ENCODE measurements around the gene UPF1.
A peak's percentile ranks its signal among the peaks of the same experiment; 100 is the strongest.

Gene UPF1

GRCh38 chr19:18869781-18870530 is 38.2 kb downstream of the UPF1 start:
- no peak overlapping the region for H3K4me3 ChIP-seq (ENCODE audit: low read depth, low read length)

GRCh38 chr19:18870531-18871172 is 38.9 kb downstream of the UPF1 start:
- H3K4me3 ChIP-seq (ENCODE audit: low read depth, low read length) = no peak overlapping the region

GRCh38 chr19:18871543-18871942 is 39.8 kb downstream of the UPF1 start:
- no peak overlapping the region for H3K4me3 ChIP-seq (ENCODE audit: low read depth, low read length)

- no peak overlapping the region for H3K4me3 ChIP-seq (ENCODE audit: low read depth, low read length)
Observed at GRCh38 chr19:18875726-18876125, 44.0 kb downstream of the UPF1 start.

GRCh38 chr19:18876865-18877264 is 45.1 kb downstream of the UPF1 start:
- H3K4me3 ChIP-seq (ENCODE audit: low read depth, low read length) = no peak overlapping the region

- H3K4me3 ChIP-seq (ENCODE audit: low read depth, low read length) = no peak overlapping the region
Observed at GRCh38 chr19:18878058-18878797, 46.5 kb downstream of the UPF1 start.

- H3K4me3 ChIP-seq (ENCODE audit: low read depth, low read length) = no peak overlapping the region
Observed at GRCh38 chr19:18878858-18879578, 47.3 kb downstream of the UPF1 start.

GRCh38 chr19:18879579-18880373 is 48.0 kb downstream of the UPF1 start:
- H3K4me3 ChIP-seq (ENCODE audit: low read depth, low read length) = no peak overlapping the region

- no peak overlapping the region for H3K4me3 ChIP-seq (ENCODE audit: low read depth, low read length)
Observed at GRCh38 chr19:18881491-18881890, 49.7 kb downstream of the UPF1 start.

GRCh38 chr19:18883526-18884304 is 52.0 kb downstream of the UPF1 start:
- no peak overlapping the region for H3K4me3 ChIP-seq (ENCODE audit: low read depth, low read length)

- no peak overlapping the region for H3K4me3 ChIP-seq (ENCODE audit: low read depth, low read length)
Observed at GRCh38 chr19:18886972-18887371, 55.2 kb downstream of the UPF1 start.

GRCh38 chr19:18889949-18890745 is 58.4 kb downstream of the UPF1 start:
- H3K4me3 ChIP-seq (ENCODE audit: low read depth, low read length) = no peak overlapping the region

- H3K4me3 ChIP-seq (ENCODE audit: low read depth, low read length) = no peak overlapping the region
Observed at GRCh38 chr19:18893587-18894253, 62.0 kb downstream of the UPF1 start.

GRCh38 chr19:18894254-18895037 is 62.7 kb downstream of the UPF1 start:
- H3K4me3 ChIP-seq (ENCODE audit: low read depth, low read length) = peak overlapping the region; percentile 63

GRCh38 chr19:18895038-18895823 is 63.5 kb downstream of the UPF1 start:
- H3K4me3 ChIP-seq (ENCODE audit: low read depth, low read length) = peak overlapping the region; percentile 63

- peak within 1 kb of the TSS; percentile 63 for H3K4me3 ChIP-seq (ENCODE audit: low read depth, low read length)
Observed at GRCh38 chr19:18895824-18896341, 64.1 kb downstream of the UPF1 start, which contains the start of gene CERS1. CERS1 (minus strand) TSS chr19:18896158; CDS start chr19:18896072, 86 bp downstream.

Data from iPS-11a (cell line).